BJ (cell line): ENCODE results near the gene NLRP9. TPM values are rescaled to one million over a fixed set of nuclear protein-coding genes. Genes with fewer than 3 reads are reported as not detected.

Experiments used
- CTCF ChIA-PET: fragments of 350-600 bp; formaldehyde crosslinking; extraction: SDS; loops from one replicate; lab custom pipeline; 2021; ENCODE audit warnings: antibody characterized with exemption, inconsistent platforms; lab: Yijun Ruan, JAX
- POLR2A ChIA-PET: fragments of 300-600 bp; sonication (Branson Sonifier 250); formaldehyde crosslinking; extraction: SDS; loops from one replicate; lab custom pipeline; 2021; ENCODE audit warnings: antibody characterized with exemption; lab: Charles Lee
- DNase-seq: peaks from one replicate; pipeline ENCODE4 v3.0.0-alpha.2; 2011; ENCODE audit warnings: low read depth
- H3K27me3 ChIP-seq: 2 replicates; pipeline ENCODE4 v1.6.0; 2011; ENCODE audit warnings: low read length; ENCODE audit not compliant: control insufficient read depth, insufficient read depth
- H3K36me3 ChIP-seq: 2 replicates; pipeline ENCODE4 v1.5.1; 2011; ENCODE audit warnings: low read length; ENCODE audit not compliant: control insufficient read depth, insufficient read depth
- H3K4me3 ChIP-seq: 2 replicates; pipeline ENCODE4 v1.5.1; 2011; ENCODE audit warnings: low read depth, mild to moderate bottlenecking, control low read depth, low read length
- CTCF ChIP-seq: IDR thresholded peaks from 2 replicates; pipeline ENCODE4 v1.5.1; 2011; ENCODE audit warnings: low read depth, mild to moderate bottlenecking, control low read depth, inconsistent platforms, low read length, moderate library complexity; ENCODE audit not compliant: insufficient read depth
- polyA plus RNA-seq: library from polyadenylated mRNA; depleted of rRNA; stranded (reverse); fragments of >200 nt; gene quantifications from 2 replicates; pipeline ENCODE4 v1.2.3, GENCODE V29; 2011

Gene NLRP9
- polyA plus RNA-seq, 1 experiment: not detected

- H3K36me3 ChIP-seq: peaks cover 42% of the 10 kb centered on the region
- ChIA-PET POLR2A (no interaction called here), CTCF (no interaction called here)
- no peak overlapping the region for H3K4me3 ChIP-seq
- H3K27me3 ChIP-seq: no peaks in the 10 kb centered on the region
- DNase-seq: no peak
- TF ChIP-seq CTCF: no peak
These were observed 44.7 kb downstream of the NLRP9 start for GRCh38 chr19:55693336-55693974.

DNA sequence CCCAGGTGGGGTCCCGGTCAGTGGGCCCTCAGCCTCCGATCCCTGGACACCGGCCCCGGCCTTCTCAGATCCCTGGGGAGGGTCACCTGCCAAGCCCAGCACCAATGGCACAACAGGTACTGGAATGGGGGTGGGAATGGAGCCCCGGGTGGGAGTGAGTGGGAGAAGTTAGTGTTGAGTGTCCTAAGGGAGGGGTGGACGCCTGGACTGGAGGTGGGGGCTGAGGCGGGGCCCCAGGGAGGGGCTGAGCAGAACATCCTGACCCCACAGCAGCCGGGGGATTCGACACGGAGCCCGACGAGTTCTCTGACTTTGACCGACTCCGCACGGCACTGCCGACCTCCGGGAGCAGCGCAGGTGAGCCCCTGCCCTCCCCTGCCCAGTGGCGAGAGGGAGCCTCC, 45.5 kb downstream of the NLRP9 start:
- Histone ChIP-seq H3K36me3 (peaks cover 43% of the 10 kb centered on the region), H3K4me3 (no peak overlapping the region), H3K27me3 (no peaks in the 10 kb centered on the region)
- no peak for DNase-seq
- no peak for TF ChIP-seq CTCF
- POLR2A ChIA-PET: no interaction called here
- CTCF ChIA-PET: no interaction called here

DNA sequence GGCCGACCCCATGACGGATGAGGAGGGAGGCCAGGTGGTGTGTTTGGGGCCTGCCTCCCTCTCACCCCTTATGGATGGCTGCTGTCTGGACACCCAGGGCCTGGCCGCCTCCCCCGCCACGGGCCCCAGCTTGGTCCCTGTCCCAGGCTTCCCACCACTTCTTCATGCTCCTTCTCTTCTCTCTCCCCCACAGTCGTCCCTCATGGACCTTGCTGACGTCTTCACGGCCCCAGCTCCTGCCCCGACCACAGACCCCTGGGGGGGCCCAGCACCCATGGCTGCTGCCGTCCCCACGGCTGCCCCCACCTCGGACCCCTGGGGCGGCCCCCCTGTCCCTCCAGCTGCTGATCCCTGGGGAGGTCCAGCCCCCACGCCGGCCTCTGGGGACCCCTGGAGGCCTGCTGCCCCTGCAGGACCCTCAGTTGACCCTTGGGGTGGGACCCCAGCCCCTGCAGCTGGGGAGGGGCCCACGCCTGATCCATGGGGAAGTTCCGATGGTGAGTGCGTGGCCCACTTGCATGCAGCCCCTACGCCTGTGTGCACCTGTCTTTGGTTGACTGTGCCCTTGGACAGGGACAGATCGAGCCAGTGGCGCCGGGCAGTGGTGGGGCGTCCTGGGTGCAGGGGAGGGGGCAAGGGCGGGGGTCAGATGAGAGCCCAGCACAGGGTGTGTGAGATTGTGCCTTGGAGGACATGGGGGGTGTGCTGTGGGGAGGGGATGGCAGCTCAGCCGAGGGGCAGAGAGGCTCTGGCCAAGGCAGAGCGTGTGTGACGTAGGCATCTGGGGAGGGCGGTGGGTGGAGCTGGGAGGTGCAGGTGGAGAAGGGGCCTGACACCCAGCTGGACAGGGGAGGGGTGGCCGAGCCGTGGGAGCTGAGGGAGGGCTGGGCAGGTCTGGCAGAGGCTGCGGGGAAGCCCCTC, 46.4 kb downstream of the NLRP9 start:
- Histone ChIP-seq H3K36me3 (peaks cover 44% of the 10 kb centered on the region), H3K4me3 (no peak overlapping the region), H3K27me3 (no peaks in the 10 kb centered on the region)
- CTCF ChIA-PET: no interaction called here
- POLR2A ChIA-PET: no interaction called here
- DNase-seq: no peak
- TF ChIP-seq CTCF: no peak

DNA sequence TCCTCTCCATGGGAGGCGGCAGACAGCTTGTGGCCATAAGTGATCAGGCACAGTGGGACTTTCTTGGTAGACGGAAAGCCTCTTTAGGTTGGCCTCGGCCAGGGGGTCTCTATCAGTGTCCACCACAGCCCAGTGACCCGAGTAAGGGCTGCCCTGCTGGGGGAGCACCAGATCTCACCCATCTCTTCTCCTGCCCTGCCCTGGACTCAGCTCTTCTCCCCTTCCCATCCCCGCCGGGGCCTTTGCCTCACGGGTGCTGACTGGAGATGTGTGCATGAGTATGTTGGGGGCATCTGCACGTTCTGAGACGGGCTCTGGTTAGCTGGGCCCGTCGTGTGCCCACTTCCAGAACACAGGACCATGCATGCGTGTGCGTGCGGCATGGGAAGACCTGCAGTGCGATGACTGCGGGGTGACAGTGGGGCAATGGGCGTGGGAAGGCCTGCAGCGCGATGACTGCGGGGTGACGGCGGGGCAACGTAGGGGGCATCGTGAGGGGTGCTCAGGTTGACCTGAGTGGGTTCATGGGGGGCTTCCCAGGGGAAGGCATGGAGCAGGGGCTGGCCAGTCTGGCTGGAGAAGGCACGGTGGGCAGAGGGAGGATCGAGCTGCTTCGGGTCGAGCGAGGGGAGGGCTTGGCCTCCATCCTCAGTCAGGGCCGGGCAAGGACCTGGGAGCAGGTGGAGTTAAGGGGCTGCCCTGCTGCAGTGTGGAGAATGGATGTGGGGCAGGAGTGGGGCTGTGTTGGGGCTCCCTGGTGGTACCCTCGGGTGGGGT, 47.2 kb downstream of the NLRP9 start:
- ChIA-PET POLR2A (no interaction called here), CTCF (no interaction called here)
- H3K36me3 ChIP-seq: peaks cover 46% of the 10 kb centered on the region
- H3K4me3 ChIP-seq: no peak overlapping the region
- no peak for DNase-seq
- H3K27me3 ChIP-seq: no peaks in the 10 kb centered on the region
- no peak for TF ChIP-seq CTCF
